HG02610 (cell line): ENCODE measurements around the gene ROBO1.
"Not testable (repeated sequence)": the region's sequence is repeated elsewhere in the genome, so short reads cannot be mapped to it uniquely, and the experiment has no call there.

Experiments used
- ATAC-seq: cut with Tn5 transposase; IDR thresholded peaks from one replicate; pipeline ENCODE4 v1.9.1; 2021; ENCODE audit warnings: mild to moderate bottlenecking, moderate library complexity; ENCODE audit not compliant: unreplicated experiment

The ROBO1 gene

DNA sequence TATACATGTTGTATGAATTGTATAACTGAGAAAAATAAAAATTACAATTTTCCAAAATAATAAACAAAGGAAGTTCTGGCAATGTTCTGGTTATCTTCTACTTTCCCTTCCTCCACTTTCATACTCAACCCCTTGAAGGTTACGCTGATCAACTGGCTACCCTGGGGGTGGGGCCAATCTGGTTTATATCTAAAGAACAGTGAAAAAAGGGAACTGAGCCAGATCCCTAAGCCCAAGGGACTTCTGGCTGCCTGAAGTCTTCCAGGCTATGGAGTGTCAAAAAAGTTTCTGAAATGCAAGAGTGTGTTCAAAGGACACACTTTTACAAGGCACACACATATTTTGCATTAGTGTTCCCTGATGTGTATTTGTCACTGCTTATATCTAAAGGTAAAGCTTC lies 591.9 kb downstream of the ROBO1 start:
- no peak for ATAC-seq

DNA sequence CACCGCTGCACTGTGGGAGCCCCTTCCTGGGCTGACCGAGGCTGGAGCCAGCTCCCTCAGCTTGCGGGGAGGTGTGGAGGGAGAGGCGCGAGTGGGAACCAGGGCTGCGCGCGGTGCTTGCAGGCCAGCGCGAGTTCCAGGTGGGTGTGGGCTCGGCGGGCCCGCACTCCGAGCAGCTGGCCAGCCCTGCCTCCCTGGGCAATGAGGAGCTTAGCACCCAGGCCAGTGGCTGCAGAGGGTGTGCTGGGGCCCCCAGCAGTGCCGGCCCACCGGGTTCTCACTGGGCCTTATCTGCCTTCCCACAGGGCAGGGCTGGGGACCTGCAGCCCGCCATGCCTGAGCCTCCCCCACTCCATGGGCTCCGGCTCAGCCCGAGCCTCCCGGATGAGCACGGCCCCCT lies 594.5 kb downstream of the ROBO1 start:
- not testable (repeated sequence) for ATAC-seq

- no peak for ATAC-seq
Measured at GRCh38 chr3:79172241-79172640, 595.6 kb downstream of the ROBO1 start.

- ATAC-seq: no peak
Measured at GRCh38 chr3:79170021-79170420, 597.8 kb downstream of the ROBO1 start.

GRCh38 chr3:79167651-79168416 lies 600.0 kb downstream of the ROBO1 start:
- ATAC-seq: no peak

- no peak for ATAC-seq
Measured at GRCh38 chr3:79162653-79163052, 605.1 kb downstream of the ROBO1 start.

- ATAC-seq: no peak
Measured at GRCh38 chr3:79161941-79162340, 605.9 kb downstream of the ROBO1 start.

GRCh38 chr3:79160421-79160820 lies 607.4 kb downstream of the ROBO1 start:
- ATAC-seq: no peak

GRCh38 chr3:79159736-79160135 lies 608.1 kb downstream of the ROBO1 start:
- ATAC-seq: no peak

DNA sequence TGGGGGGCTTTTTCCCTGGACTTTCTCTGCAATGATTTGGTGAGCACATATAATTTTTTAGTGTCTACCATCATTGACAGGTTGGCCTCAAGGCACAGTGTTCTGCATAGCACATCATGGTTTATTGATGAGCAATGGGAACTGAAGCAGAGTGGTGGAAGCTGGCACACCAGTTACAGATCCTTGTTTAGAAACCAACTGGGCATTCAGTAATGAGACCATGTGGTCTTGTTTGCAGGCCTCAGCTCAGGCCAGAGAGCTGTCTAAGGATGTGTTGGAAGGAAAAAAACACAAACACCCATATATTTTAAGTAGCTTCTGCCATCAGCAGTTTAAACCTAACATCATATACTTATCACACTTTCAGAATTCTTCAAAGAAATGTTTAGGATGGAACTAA lies 610.6 kb downstream of the ROBO1 start:
- ATAC-seq: no peak

DNA sequence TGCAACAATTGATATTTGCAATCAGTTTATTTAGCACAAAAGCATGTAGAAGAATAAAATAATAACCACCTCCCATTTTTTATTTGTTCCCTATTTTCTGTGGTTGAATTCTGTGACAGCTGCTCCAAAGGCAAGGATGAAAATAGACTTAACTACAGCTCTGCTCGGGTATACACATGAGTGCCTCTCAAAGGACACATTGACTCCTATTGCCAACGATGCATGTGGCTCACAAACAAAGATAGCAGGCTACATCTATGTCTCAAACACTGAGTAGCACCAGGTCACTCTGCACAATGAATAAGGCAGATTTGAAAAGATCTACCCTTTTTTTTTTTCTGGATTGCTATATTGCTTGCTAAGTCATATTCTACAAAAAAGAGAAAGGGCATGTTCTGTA lies 612.9 kb downstream of the ROBO1 start:
- ATAC-seq: no peak

GRCh38 chr3:79148786-79149185 lies 619.0 kb downstream of the ROBO1 start:
- ATAC-seq: no peak

DNA sequence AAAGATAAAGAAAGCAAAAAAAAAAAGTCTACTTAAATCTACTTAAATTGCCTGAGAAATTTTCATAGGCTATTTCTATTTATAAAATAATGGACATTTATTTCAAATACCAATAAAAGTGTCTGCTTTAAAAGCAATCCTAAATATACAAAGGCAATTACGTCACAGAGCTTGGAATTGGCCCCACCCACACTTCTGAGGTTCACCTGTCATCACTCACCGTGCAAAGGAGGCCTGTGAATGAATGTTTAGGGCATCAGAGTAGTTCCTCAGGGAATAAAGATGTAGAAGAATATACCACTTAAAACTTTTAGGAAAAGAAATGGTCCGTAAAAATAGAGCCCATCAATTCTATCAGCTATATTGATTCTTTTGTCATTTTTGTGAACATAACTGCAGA lies 621.8 kb downstream of the ROBO1 start:
- no peak for ATAC-seq

DNA sequence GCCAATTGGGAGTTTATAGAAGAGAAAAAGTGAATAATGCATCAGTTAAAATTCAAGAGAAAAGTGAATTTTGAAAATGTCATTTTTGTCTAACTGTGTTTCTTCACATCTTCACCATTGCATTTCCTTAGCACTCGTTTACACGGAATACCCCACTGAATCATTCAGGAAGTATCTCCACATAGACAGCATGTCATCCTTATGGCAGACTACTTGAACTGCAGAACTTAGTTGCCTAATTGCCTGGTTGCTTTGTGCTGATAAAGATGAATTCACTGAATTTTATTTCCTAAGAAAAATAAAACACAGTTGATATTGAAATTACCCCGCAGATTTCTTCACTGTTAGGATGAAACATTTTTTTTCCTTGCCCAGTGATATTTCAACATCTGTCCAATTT lies 627.1 kb downstream of the ROBO1 start:
- no peak for ATAC-seq

- ATAC-seq: no peak
Measured at GRCh38 chr3:79139395-79140068, 628.3 kb downstream of the ROBO1 start.

DNA sequence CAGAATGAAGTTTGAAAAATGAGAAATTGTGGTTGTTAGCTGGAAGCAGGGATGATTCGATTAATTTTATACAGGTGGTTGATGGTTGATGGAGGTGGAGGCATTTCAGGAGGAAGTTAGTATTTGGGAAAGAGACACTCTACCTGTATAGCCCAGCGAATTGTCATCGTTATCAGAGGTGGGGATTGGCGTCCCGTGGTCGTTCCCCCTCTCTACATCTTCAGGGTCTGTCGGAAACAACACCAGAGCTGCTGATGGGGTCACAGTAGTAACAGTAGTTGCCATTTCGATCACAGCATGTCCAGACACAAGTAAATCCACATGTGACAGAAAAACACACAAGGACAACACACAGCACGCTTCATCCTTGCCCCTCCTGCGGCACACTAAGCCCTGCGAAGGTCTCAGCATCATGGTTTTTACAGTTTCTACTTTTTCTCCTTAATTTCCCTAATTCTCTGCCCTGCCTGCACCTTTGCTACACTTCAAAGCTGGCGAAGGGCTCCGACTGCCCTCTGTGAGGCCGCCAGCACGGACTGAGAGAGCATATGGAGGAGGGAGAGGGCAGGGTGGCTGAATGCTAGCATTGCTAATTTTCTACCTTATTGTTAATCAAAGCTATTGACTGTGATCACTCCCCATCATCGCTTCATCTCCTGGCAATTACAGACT lies 642.3 kb downstream of the ROBO1 start:
- no peak for ATAC-seq

DNA sequence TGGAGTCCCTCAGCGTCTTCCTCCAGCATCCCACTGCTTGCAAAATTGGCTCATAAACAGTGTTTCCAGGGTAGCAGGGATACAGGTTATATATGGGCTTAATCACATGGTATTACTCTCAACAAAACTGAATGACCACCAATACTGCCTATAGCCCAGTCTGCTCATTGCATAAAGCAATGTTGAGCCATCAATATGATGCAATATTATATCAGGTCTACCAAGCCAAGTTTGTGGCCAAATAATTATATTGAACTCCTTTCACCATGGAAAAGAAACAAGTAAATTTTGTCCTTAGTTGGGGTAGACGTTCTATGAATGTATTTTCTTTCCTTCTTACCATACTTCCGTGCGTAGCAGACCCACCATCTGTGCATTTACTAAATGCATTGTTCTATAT lies 652.3 kb downstream of the ROBO1 start:
- ATAC-seq: no peak

DNA sequence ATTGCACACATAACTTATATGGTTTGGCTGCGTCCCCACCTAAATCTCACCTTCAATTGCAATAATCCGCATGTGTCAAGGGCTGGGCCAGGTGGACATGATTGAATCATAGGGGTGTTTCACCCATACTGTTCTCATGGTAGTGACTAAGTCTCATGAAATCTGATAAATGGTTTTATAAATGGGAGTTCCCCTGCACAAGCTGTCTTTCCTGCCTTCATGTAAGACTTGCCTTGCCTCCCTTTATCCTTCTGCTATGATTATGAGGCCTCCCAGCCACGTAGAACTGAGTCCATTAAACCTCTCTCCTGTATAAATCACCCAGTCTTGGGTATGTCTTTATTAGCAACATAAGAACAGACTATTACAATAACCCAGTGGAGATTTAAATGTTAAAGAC lies 653.9 kb downstream of the ROBO1 start:
- ATAC-seq: no peak

DNA sequence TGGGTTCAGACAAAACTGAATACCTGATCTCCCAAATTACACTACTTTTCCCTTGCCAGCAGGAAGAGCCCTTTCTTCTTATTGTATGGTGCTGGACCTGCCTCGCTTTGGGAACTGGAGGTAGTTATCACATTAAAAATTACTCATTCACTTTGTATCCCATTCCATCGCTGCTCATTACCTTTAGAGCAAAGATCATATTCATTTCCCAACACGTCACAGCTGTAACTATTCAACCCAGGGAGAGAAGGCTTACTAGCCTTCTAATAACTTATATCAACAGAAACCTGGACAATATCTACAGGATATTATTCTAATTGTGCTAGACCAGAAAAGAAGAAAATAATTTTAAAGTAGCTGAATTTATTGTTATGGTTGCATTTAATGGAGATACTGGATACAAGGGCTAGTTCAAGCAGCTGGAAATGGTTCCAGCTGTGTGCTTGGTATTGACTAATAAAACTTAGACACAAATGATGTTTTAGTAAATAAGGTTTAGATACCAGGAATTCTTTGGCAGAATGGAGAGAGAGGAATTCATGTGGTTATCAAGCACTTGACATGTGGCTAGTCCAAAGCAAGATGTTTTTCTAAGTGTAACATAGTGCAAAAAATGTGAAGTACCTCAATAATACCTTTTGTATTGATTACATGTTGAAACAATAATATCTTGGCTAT lies 656.3 kb downstream of the ROBO1 start:
- no peak for ATAC-seq

DNA sequence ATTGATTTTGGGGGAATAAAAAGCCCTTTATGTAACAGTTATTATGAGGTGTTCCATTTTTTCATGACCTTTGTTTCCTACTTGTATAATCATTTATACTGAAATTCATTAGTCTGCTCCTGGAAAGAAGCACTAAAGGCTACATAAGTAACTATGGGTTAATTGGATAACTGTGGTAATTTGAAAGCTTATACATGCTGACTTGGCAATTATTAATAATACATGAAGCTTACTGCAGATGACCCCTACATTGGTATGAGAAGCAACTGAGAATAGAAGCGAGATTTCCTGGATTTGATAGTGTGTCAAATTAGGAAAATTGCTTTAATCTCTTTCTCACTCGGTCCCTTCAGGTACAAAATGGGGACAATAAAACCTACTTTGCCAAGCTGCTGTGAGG lies 658.0 kb downstream of the ROBO1 start:
- no peak for ATAC-seq

- no peak for ATAC-seq
Measured at GRCh38 chr3:79103307-79103706, 664.5 kb downstream of the ROBO1 start.
